HEK293 (cell line): ENCODE data around the gene PHF21A.
"Not testable (repeated sequence)": the region's sequence is repeated elsewhere in the genome, so short reads cannot be mapped to it uniquely, and the experiment has no call there.

Experiments
- CTCF ChIA-PET: fragments of 350-600 bp; formaldehyde crosslinking; extraction: SDS; loops from one replicate; lab custom pipeline; 2021; ENCODE audit warnings: antibody characterized with exemption; lab: Yijun Ruan, JAX
- POLR2A ChIA-PET: fragments of 300-600 bp; formaldehyde crosslinking; extraction: SDS; loops from one replicate; lab custom pipeline; 2020; ENCODE audit warnings: antibody characterized with exemption, inconsistent platforms; lab: Yijun Ruan, JAX
- H3K27ac ChIP-seq: fragments of 200-500 bp; sonication (Bioruptor generic); 2 replicates; pipeline ENCODE4 v1.5.1; 2014; ENCODE audit warnings: low read depth, low read length, control low read depth, inconsistent platforms; ENCODE audit errors: extremely low read depth
- H3K36me3 ChIP-seq, 2 experiments: fragments of 200-500 bp in 1 of 2; sonication (Bioruptor generic) in 1 of 2; 1 replicate in 1 of 2; 2 replicates in 1 of 2; pipeline ENCODE4 v1.5.1; 2014 to 2017; ENCODE audit warnings: inconsistent platforms in 2 of 2, low read length in 2 of 2; ENCODE audit not compliant: control insufficient read depth in 2 of 2, insufficient read depth in 1 of 2
- H3K4me1 ChIP-seq: fragments of 200-500 bp; sonication (Bioruptor generic); 2 replicates; pipeline ENCODE4 v1.5.1; 2014; ENCODE audit warnings: mild to moderate bottlenecking, low read length, inconsistent platforms; ENCODE audit not compliant: control insufficient read depth, insufficient read depth
- H3K4me3 ChIP-seq: 2 replicates; pipeline ENCODE4 v1.5.1; 2011; ENCODE audit warnings: low read depth, mild to moderate bottlenecking, control low read depth, low read length, moderate library complexity
- H3K9me3 ChIP-seq: fragments of 200-500 bp; sonication (Bioruptor generic); 2 replicates; pipeline ENCODE4 v1.5.1; 2014; ENCODE audit warnings: low read depth, low read length, inconsistent platforms; ENCODE audit not compliant: control insufficient read depth, insufficient read depth
- MZF1 ChIP-seq: fragments of 450-650 bp; formaldehyde crosslinking; IDR thresholded peaks from 2 replicates; pipeline ENCODE4 v1.5.1; 2017; ENCODE audit warnings: missing biosample characterization, missing genetic modification characterization, borderline replicate concordance
- REPIN1 ChIP-seq: fragments of 450-650 bp; formaldehyde crosslinking; IDR thresholded peaks from 2 replicates; pipeline ENCODE4 v1.5.1; 2017; ENCODE audit warnings: missing biosample characterization, missing genetic modification characterization, low read depth
- SCRT1 ChIP-seq: fragments of 450-650 bp; formaldehyde crosslinking; IDR thresholded peaks from 2 replicates; pipeline ENCODE4 v1.5.1; 2016; ENCODE audit warnings: missing biosample characterization, missing genetic modification characterization, borderline replicate concordance
- ZBTB6 ChIP-seq: fragments of 450-650 bp; formaldehyde crosslinking; IDR thresholded peaks from 2 replicates; pipeline ENCODE4 v1.5.1; 2017; ENCODE audit warnings: missing biosample characterization, missing genetic modification characterization
- ZNF10 ChIP-seq: fragments of 450-650 bp; formaldehyde crosslinking; IDR thresholded peaks from 2 replicates; pipeline ENCODE4 v1.5.1; 2017; ENCODE audit warnings: missing biosample characterization, missing genetic modification characterization
- ZNF148 ChIP-seq: fragments of 450-650 bp; formaldehyde crosslinking; IDR thresholded peaks from 2 replicates; pipeline ENCODE4 v1.5.0; 2017; ENCODE audit warnings: missing biosample characterization, missing genetic modification characterization, borderline replicate concordance
- ZNF175 ChIP-seq: fragments of 450-650 bp; formaldehyde crosslinking; IDR thresholded peaks from 2 replicates; pipeline ENCODE4 v1.5.1; 2016; ENCODE audit warnings: missing biosample characterization, missing genetic modification characterization
- ZNF211 ChIP-seq: fragments of 450-650 bp; formaldehyde crosslinking; IDR thresholded peaks from 2 replicates; pipeline ENCODE4 v1.5.1; 2016; ENCODE audit warnings: low read depth, missing biosample characterization, missing genetic modification characterization
- ZNF37A ChIP-seq: fragments of 450-650 bp; IDR thresholded peaks from 2 replicates; pipeline ENCODE4 v1.5.1; 2018; ENCODE audit warnings: missing biosample characterization, missing genetic modification characterization
- ZNF521 ChIP-seq: fragments of 450-650 bp; formaldehyde crosslinking; IDR thresholded peaks from 2 replicates; pipeline ENCODE4 v1.5.1; 2017; ENCODE audit warnings: missing biosample characterization, mild to moderate bottlenecking, missing genetic modification characterization
- ZNF747 ChIP-seq: fragments of 450-650 bp; formaldehyde crosslinking; IDR thresholded peaks from 2 replicates; pipeline ENCODE4 v1.5.1; 2016; ENCODE audit warnings: missing biosample characterization, missing genetic modification characterization
- ZSCAN16 ChIP-seq: fragments of 450-650 bp; formaldehyde crosslinking; IDR thresholded peaks from 2 replicates; pipeline ENCODE4 v1.5.1; 2016; ENCODE audit warnings: missing biosample characterization, missing genetic modification characterization
- TF ChIP-seq, protein P1 (sequence below): fragments of 450-650 bp; formaldehyde crosslinking; IDR thresholded peaks from 2 replicates; pipeline ENCODE4 v1.5.1; 2016; ENCODE audit warnings: missing biosample characterization, missing genetic modification characterization, borderline replicate concordance
- TF ChIP-seq, protein P2 (sequence below): fragments of 450-650 bp; formaldehyde crosslinking; IDR thresholded peaks from 2 replicates; pipeline ENCODE4 v1.5.1; 2016; ENCODE audit warnings: missing biosample characterization, missing genetic modification characterization

Gene PHF21A

GRCh38 chr11:45907911-45908370, 213.3 kb downstream of the PHF21A start (continued):
- no peak for TF ChIP-seq ZNF37A
- TF ChIP-seq SCRT1 (tag by site-specific recombination): no peak
- TF ChIP-seq ZBTB6 (tag by site-specific recombination): no peak

DNA sequence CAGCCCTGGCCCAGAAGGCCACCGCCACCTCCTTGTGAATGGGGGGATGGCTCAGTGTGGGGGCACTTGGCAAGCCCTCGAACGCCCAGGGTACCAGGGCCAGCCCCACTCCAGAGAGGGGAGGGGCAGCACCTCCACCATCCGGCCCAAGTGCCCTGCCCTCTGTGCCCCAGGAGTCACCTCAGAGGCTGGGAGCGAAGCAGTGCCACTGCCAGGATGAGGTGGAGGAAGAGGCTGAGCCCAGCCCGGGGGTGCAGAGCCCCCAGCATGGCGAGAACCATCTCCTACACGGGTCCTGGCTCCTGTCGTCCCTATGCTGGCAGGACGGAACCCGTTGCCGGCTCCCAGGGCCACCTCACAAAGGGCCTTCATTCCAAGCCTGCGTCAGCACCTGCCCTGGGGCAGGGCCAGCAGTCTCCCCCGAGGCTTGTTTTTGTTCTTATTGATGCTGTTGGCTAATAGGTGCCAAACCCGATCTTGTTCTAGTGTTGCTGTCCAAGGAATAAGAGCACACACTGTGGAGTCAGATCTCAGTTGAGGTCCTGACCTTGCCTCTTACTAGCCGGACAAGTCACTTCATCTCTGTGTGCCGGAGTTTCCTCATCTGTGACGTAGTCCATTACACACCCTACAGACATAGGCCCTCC, 214.2 kb downstream of the PHF21A start, which contains the start of gene FREY1:
Gene FREY1, minus strand, starts transcription at position 307 of the 647 bp plus-strand sequence. Its CDS starts 26 bp downstream, at position 281.
- ChIA-PET CTCF (no interaction called here), POLR2A (interaction anchor here (1.0 to 1.1 kb wide), 2 partner anchors 9 to 10 kb away, joined by 3 to 10 read pairs; partner anchors contain the start of gene PEX16)
- H3K4me1 ChIP-seq: no peaks in the 10 kb centered on the region
- no peaks in the 10 kb centered on the region for H3K9me3 ChIP-seq
- no peak for TF ChIP-seq ZNF747 (tag by site-specific recombination)
- no peak for TF ChIP-seq REPIN1
- no peak for TF ChIP-seq ZNF10
- TF ChIP-seq ZSCAN16 (tag by site-specific recombination): no peak
- no peak within 1 kb of the TSS for H3K4me3 ChIP-seq
- H3K36me3 ChIP-seq: peaks cover 0 to 54% of the 10 kb centered on the region in 2 experiments; a peak in 2 of 3 replicates
- no peak within 1 kb of the TSS for H3K27ac ChIP-seq

DNA sequence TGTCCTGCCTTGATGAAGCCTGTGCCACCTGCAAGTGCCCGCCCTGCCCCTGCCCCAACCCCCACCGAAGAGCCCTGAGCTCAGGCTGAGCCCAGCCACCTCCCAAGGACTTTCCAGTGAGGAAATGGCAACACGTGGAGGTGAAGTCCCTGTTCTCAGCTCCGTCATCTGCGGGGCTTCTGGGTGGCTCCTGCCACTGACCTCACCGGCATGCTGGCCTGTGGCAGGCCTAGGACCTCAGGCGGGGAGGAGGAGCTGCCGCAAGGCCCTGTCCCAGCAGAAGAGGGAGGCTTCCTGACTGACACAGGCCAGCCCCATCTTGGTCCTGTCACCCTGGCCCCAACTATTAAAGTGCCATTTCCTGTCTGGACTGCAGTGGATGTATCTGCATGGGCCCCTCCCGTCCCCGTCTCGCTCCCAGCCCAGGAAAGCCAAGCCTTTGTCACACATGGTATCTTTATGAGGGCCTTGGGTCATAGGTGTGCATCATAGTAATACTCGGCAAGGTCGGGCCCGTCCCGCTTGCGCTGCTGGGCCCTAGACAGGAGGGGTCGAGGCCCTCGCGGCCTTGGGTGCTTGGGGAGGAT, 215.1 kb downstream of the PHF21A start:
- ChIA-PET CTCF (no interaction called here), POLR2A (interaction anchor here (0.7 kb wide), 1 partner anchor 9 kb away, joined by 4 read pairs; no protein-coding TSS in a partner anchor)
- TF ChIP-seq, protein P1, sequence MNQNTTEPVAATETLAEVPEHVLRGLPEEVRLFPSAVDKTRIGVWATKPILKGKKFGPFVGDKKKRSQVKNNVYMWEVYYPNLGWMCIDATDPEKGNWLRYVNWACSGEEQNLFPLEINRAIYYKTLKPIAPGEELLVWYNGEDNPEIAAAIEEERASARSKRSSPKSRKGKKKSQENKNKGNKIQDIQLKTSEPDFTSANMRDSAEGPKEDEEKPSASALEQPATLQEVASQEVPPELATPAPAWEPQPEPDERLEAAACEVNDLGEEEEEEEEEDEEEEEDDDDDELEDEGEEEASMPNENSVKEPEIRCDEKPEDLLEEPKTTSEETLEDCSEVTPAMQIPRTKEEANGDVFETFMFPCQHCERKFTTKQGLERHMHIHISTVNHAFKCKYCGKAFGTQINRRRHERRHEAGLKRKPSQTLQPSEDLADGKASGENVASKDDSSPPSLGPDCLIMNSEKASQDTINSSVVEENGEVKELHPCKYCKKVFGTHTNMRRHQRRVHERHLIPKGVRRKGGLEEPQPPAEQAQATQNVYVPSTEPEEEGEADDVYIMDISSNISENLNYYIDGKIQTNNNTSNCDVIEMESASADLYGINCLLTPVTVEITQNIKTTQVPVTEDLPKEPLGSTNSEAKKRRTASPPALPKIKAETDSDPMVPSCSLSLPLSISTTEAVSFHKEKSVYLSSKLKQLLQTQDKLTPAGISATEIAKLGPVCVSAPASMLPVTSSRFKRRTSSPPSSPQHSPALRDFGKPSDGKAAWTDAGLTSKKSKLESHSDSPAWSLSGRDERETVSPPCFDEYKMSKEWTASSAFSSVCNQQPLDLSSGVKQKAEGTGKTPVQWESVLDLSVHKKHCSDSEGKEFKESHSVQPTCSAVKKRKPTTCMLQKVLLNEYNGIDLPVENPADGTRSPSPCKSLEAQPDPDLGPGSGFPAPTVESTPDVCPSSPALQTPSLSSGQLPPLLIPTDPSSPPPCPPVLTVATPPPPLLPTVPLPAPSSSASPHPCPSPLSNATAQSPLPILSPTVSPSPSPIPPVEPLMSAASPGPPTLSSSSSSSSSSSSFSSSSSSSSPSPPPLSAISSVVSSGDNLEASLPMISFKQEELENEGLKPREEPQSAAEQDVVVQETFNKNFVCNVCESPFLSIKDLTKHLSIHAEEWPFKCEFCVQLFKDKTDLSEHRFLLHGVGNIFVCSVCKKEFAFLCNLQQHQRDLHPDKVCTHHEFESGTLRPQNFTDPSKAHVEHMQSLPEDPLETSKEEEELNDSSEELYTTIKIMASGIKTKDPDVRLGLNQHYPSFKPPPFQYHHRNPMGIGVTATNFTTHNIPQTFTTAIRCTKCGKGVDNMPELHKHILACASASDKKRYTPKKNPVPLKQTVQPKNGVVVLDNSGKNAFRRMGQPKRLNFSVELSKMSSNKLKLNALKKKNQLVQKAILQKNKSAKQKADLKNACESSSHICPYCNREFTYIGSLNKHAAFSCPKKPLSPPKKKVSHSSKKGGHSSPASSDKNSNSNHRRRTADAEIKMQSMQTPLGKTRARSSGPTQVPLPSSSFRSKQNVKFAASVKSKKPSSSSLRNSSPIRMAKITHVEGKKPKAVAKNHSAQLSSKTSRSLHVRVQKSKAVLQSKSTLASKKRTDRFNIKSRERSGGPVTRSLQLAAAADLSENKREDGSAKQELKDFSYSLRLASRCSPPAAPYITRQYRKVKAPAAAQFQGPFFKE (tag by site-specific recombination): no peak
- TF ChIP-seq MZF1 (tag by site-specific recombination): no peak
- TF ChIP-seq ZNF175 (tag by site-specific recombination): no peak
- TF ChIP-seq, protein P2, sequence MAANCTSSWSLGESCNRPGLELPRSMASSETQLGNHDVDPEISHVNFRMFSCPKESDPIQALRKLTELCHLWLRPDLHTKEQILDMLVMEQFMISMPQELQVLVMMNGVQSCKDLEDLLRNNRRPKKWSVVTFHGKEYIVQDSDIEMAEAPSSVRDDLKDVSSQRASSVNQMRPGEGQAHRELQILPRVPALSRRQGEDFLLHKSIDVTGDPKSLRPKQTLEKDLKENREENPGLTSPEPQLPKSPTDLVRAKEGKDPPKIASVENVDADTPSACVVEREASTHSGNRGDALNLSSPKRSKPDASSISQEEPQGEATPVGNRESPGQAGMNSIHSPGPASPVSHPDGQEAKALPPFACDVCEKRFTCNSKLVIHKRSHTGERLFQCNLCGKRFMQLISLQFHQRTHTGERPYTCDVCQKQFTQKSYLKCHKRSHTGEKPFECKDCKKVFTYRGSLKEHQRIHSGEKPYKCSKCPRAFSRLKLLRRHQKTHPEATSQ: no peak
- no peak for TF ChIP-seq ZNF148
- TF ChIP-seq ZNF521 (tag by site-specific recombination): no peak
- TF ChIP-seq ZNF211 (tag by site-specific recombination): no peak
- Histone ChIP-seq H3K4me3 (no peak overlapping the region), H3K4me1 (no peaks in the 10 kb centered on the region), H3K9me3 (no peaks in the 10 kb centered on the region), H3K36me3 (peaks cover 0 to 52% of the 10 kb centered on the region in 2 experiments; a peak in 1 of 3 replicates), H3K27ac (no peak overlapping the region)

GRCh38 chr11:45905576-45905975, 215.7 kb downstream of the PHF21A start:
- H3K9me3 ChIP-seq, H3K4me1 ChIP-seq, H3K4me3 ChIP-seq, POLR2A ChIA-PET, CTCF ChIA-PET, H3K27ac ChIP-seq: not testable (repeated sequence)
- peaks cover 0 to 46% of the 10 kb centered on the region in 2 experiments; a peak in 1 of 3 replicates for H3K36me3 ChIP-seq
